ENCODE results near the gene PDE2A.

The PDE2A gene

DNA sequence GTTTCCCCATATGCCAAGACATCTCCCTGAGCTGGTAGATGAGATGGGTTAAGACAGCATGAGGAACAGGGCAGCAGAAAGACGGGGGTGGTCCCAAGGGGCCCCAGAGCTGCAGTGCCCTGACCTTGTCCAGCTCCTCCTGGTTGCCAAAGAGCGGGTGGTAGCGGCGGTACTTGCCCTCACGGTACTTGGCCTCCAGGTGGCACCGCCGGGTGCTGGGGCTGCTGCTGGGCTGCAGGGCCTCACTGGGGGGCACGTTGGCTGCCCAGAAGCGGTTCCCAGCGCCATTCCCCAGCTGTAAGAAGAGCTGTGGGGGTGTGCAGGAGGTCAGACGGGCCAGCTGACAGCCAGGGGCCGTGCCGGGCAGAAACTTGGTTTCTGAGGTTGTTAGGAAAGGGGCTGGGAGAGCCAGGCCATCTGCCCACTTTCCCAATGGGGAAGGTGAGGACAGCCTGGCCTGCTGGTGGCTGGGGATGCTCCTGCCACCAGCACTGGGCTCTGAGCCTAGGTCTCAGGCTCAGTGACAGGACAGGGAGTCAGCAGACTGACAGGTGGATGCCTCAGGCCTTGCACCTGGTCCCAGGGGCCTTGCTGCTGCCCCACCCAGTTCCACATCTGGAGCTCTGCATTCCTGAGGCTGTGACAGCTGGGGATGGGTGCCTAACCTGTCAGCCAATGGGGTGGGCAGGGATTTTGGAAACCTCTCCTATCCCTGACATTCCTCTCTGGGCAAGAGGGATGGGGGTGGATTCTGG is 30.0 kb upstream of the PDE2A start:
- DNase-seq (ENCODE audit: low spot score): no peak

- no peak for DNase-seq (ENCODE audit: low spot score)
Observed at GRCh38 chr11:72703267-72704008, 29.2 kb upstream of the PDE2A start.

DNA sequence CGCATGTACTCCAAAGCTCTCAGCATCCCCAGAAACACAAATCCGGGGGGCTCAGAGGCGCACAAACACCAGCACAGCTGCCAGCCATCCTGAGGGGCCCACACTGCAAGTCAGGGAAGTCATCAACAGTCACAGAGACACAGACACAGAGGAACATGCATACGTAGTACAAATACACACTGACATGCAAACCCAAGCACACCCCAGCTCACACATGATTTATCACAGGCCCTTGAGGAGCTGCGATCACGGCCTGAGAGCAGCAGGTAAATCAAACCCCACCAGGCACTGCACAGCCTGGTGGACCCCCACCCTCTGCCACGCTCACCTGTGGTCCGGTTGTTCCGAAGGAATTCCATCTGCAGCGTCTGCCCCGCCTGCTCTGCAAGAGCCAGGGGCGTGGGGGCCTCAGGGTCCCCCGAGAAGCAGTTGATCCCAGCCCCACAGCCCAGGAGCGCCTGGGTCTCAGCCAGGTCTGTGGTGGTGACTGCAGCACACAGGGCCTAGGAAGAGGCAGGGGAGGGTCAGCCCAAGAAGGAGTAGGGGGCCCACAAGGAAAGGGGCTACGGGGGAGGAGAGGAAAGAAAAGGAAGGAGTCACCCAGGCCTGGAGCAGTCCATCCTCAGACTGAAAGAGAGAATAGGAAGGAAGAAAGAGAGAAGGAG is 28.5 kb upstream of the PDE2A start:
- DNase-seq (ENCODE audit: low spot score): no peak

GRCh38 chr11:72702096-72702495 is 27.9 kb upstream of the PDE2A start:
- no peak for DNase-seq (ENCODE audit: low spot score)

DNA sequence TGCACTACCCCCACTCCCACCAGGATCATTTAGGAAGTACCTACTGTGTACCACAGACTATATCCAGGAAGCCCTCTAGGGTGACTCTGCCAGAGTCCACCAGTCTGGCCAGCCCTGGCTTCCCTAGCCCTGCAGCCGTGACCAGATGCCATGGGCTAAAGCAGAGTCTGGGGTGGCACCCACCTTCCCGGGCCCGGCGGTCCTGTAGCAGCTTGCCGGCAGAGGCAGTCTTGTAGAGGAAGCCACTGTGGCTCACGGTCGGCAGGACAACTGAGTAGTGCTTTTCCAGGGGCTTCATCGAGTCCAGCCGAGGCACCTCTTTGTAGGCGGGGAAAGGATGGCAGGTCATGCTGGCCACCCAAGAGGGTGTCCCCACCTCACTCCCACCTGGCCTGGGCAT is 27.2 kb upstream of the PDE2A start:
- DNase-seq (ENCODE audit: low spot score): no peak

- no peak for DNase-seq (ENCODE audit: low spot score)
Observed at GRCh38 chr11:72700146-72700545, 25.9 kb upstream of the PDE2A start.

DNA sequence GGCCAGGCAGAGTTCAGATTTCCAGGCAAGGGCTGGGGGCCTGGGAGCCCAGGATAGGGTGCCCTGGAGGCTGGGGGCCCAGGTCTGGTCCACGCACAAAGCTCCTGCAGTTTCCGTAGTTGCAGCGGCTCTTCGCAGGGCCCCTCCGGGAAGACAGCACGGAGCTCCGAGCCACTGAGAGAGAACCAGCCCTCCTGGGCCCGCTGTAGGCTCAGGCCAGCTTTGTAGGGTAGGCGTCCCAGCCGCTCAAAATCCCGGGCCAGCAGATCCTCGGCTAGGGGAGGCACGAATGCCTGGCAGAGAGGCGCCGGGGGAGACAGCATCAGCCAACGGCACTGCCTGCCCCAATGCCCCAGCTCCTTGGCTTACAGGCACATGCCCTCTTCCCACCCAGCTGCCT is 23.6 kb upstream of the PDE2A start:
- no peak for DNase-seq (ENCODE audit: low spot score)

GRCh38 chr11:72696866-72697700 is 22.9 kb upstream of the PDE2A start:
- no peak for DNase-seq (ENCODE audit: low spot score)

- DNase-seq (ENCODE audit: low spot score): no peak
Observed at GRCh38 chr11:72695354-72695753, 21.1 kb upstream of the PDE2A start.

GRCh38 chr11:72693271-72693968 is 19.2 kb upstream of the PDE2A start:
- no peak for DNase-seq (ENCODE audit: low spot score)

DNA sequence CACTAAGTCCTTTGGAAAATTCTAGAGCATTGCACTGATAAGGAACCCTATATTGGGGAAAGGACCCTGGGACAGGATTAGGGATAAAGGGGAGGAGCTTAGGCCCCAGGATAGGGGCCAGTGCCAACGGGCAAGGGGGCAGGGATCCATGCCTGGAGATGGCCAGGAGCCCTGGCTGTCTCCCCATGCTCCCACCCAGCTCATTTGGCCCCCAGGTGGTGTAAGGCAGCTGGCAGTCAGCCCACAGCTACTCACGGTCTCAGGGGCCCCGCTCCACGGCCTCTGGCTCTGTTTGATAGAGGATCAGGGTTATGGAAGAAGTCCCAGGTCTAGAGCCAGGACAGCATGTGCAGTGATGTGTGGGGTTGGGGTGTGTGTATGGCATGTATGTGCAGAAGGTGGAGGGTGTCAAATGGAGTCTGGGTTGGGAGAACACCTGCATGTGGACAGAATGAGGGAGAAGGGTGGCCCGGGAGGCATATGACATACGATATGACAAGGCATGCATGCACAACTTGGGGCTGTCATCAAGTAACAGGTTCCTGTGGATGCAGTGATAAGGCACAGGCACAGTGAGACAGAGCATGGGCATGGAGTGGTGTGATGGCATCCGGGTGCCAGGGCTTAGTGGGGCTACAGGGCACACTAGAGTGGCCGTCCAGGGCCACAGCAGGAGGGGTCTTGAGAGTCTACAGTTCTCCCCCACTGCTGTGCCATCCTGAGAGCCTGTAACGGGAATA is 18.4 kb upstream of the PDE2A start:
- DNase-seq (ENCODE audit: low spot score): no peak

- no peak for DNase-seq (ENCODE audit: low spot score)
Observed at GRCh38 chr11:72690166-72690565, 15.9 kb upstream of the PDE2A start.

- no peak for DNase-seq (ENCODE audit: low spot score)
Observed at GRCh38 chr11:72688929-72689328, 14.7 kb upstream of the PDE2A start.

GRCh38 chr11:72688486-72688885 is 14.3 kb upstream of the PDE2A start:
- DNase-seq (ENCODE audit: low spot score): no peak

GRCh38 chr11:72687326-72687725 is 13.1 kb upstream of the PDE2A start:
- DNase-seq (ENCODE audit: low spot score): no peak

DNA sequence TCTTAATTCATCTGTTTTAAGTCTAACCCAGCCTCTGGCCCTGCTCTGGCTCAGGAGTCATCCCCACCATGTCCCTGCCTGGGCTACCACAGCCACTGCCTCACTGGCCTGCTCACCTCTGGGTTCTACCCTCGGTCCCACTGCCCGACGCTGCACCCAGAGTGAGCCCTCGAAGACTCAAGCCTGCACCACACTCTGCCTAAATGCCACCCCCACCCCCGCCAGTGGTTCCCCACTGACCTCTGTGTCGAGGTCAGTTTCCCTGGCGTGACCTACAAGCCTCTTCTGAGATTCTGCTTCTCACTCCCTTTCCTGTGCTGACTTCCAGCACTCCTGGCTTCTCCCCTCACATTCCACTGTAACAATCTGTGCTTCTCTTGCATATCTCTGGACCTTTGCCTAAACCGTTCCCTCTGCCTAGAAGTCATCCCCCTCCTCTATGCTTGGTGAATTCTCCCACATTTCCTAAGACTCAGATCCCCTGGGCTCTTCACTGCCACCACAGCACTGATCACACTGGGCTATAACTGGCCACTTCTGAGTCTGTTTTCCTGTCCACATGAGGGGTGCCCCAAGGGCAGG is 12.5 kb upstream of the PDE2A start:
- no peak for DNase-seq (ENCODE audit: low spot score)

GRCh38 chr11:72685560-72686480 is 11.6 kb upstream of the PDE2A start:
- no peak for DNase-seq (ENCODE audit: low spot score)

GRCh38 chr11:72684236-72684912 is 10.2 kb upstream of the PDE2A start:
- peak; percentile 81 for DNase-seq (ENCODE audit: low spot score)

DNA sequence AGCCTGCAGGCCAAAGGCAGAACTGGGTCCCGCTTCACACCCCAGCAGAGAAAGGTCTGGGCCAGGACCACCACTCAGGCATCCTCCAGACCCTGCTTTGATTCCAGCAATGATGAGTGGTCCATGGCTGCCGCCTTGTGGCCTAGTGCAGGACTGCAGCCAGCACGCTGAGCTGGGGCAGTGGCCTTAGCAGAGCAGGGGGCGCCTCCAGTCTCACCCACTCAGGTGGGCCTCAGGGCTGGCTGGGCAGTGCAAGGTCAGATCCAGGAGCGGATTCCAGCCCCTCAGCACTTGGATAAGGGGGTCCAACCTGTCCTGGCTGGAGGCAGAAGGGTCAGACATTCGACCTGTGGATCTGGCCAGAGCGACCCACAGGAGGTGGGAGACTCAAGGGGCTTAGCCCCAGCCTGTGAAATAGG is 9.6 kb upstream of the PDE2A start:
- peak; percentile 82 for DNase-seq (ENCODE audit: low spot score)
